GM21528 (cell line): ENCODE results near the gene RORB.

ENCODE experiments used
- ATAC-seq: cut with Tn5 transposase; IDR thresholded peaks from one replicate; pipeline ENCODE4 v1.9.1; 2021; ENCODE audit warnings: mild to moderate bottlenecking, moderate library complexity; ENCODE audit not compliant: unreplicated experiment, low FRiP score

Gene RORB

GRCh38 chr9:74577956-74578355 lies 80.8 kb downstream of the RORB start:
- ATAC-seq = no peak

DNA sequence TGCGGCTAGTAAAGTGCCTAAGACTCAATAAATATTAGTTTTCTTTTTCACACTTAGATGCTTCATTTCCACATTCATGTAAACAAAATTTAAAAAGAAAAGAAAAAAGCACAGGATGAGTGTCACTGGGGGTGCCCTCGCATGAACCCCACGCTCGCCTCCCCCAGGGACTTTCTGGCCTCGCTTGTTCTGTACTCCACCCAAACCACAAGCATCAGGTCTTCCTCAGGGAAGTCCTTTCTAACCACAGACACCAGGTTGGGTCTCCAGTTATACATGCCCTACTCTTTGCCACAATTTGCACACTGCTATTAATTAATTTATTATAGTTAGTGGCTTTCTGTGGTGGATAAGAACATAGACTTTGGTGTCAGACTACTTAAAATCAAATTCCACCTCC lies 92.4 kb downstream of the RORB start:
- peak; percentile 69 for ATAC-seq

DNA sequence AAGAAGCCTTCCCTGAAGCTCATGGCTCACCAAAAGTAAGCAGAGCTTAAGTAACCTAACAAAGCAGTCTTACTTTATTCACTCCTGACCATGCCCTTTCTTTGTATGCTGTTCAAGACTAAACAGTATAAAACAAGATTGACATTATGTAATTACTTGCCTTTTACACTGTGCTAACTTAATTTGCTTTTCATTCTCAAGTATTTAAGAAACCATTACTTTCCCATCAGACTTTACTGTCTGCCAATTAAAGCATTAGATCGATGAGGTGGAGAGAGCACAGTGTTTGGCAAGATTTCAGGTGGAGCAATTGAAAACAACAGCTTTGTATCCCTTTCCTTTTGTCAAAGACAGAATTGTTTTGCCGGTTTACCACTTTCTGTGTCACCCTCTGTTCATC lies 98.2 kb downstream of the RORB start:
- ATAC-seq = no peak

- ATAC-seq = no peak
Observed at GRCh38 chr9:74598874-74599273, 101.7 kb downstream of the RORB start.

GRCh38 chr9:74609671-74610405 lies 112.7 kb downstream of the RORB start:
- ATAC-seq = peak; percentile 64

- ATAC-seq = peak; percentile 58
Observed at GRCh38 chr9:74610523-74611061, 113.5 kb downstream of the RORB start.

- no peak for ATAC-seq
Observed at GRCh38 chr9:74630228-74630627, 133.1 kb downstream of the RORB start.

DNA sequence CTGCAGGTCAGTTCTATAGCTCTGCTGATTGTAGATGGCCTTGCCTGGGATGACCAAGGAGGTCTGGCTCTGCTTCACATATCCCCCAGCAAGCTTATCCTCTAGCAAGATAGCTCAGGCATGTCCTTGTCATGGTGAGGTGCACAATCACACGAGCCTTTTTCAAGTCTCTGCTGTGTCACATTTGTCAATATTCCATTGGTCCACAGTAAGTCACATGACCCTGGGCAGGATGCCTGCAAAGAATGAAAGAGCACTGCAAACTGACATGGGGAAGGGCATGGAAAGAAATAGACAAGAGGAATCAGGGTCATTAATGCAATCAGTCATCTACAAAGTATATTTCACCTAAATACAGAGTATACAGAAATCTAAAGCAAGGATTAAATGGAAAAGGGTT lies 142.0 kb downstream of the RORB start:
- no peak for ATAC-seq

DNA sequence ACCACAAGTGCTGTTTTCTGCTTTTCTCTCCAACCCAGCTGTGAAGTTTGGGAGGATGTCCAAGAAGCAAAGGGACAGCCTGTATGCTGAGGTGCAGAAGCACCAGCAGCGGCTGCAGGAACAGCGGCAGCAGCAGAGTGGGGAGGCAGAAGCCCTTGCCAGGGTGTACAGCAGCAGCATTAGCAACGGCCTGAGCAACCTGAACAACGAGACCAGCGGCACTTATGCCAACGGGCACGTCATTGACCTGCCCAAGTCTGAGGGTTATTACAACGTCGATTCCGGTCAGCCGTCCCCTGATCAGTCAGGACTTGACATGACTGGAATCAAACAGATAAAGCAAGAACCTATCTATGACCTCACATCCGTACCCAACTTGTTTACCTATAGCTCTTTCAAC lies 145.2 kb downstream of the RORB start:
- ATAC-seq = no peak

GRCh38 chr9:74643303-74643923 lies 146.3 kb downstream of the RORB start:
- no peak for ATAC-seq

- no peak for ATAC-seq
Observed at GRCh38 chr9:74644023-74644422, 146.9 kb downstream of the RORB start.

- ATAC-seq = peak; percentile 78
Observed at GRCh38 chr9:74645007-74645639, 148.0 kb downstream of the RORB start.

- ATAC-seq = no peak
Observed at GRCh38 chr9:74653410-74654080, 156.4 kb downstream of the RORB start.

GRCh38 chr9:74662674-74663073 lies 165.5 kb downstream of the RORB start:
- no peak for ATAC-seq

DNA sequence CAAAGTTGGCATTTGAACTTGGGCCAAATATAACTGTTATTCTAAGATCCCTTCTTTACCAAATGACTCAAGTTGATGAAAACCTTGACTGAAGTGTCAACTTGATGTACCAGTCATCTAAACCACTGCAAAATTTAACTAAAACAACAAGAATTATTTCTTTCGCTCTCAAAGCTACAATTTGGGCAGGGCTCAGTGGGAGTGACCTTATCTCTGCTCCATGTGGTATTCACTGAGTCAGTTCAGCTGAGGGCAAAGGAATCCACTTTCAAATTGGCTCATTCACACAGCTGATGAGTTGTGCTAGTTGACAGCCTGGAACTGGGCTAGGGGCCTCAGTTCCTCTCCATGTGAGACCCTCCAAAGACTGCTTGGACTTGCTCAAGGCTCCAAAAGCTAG lies 166.3 kb downstream of the RORB start:
- ATAC-seq = no peak

- ATAC-seq = no peak
Observed at GRCh38 chr9:74666625-74667316, 169.6 kb downstream of the RORB start.

GRCh38 chr9:74672237-74672636 lies 175.1 kb downstream of the RORB start:
- no peak for ATAC-seq

- no peak for ATAC-seq
Observed at GRCh38 chr9:74674077-74674476, 176.9 kb downstream of the RORB start.

DNA sequence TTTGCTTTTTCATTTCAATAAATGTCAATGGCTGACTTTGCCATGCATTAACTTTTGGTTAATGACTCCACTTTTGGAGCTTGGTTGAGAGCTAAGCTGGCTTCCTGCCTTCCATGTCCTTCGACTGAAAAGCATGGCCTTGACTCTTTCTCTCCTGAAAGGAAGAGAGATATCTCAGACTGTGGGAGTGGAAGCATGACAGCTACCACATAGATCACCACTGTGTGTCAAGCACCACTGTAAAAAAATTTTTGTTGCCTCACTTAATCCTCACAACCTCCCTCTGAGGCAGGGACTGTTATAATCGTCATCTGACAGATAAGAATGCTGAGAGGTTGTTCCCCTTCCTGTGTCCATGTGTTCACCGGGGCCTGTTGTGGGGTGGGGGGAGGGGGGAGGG lies 184.8 kb downstream of the RORB start:
- no peak for ATAC-seq

GRCh38 chr9:74683322-74683721 lies 186.2 kb downstream of the RORB start:
- no peak for ATAC-seq
